Adrenal gland (tissue), 12 donors: Measurements from ENCODE around the gene EGLN2. TPM values are rescaled to one million over a fixed set of nuclear protein-coding genes. Genes with fewer than 3 reads are reported as not detected.
"Not testable (repeated sequence)": the region's sequence is repeated elsewhere in the genome, so short reads cannot be mapped to it uniquely, and the experiment has no call there.

Source experiments
- DNase-seq, 7 donors: peaks; one replicate each; pipeline ENCODE4 v3.0.0-alpha.2; 2019 to 2020
- H3K27ac ChIP-seq, 5 donors: fragments of 200-600 bp; sonication (generic) in 4 of 5; 1 replicate in 3 of 5; 2 replicates in 2 of 5; pipeline versions ENCODE4 v1.5.1 to v1.8.0; 2016 to 2020; ENCODE audit warnings: mild to moderate bottlenecking in 1 of 5
- H3K27me3 ChIP-seq: fragments of 200-600 bp; 2 replicates; pipeline ENCODE4 v1.8.0; 2021
- H3K36me3 ChIP-seq, 2 donors: fragments of 200-600 bp; replicated peaks in 1 of 2; 1 replicate in 1 of 2; 2 replicates in 1 of 2; pipeline versions ENCODE4 v1.5.1 to v1.8.0; 2018 to 2022
- H3K4me1 ChIP-seq, 2 donors: fragments of 200-600 bp; replicated peaks in 1 of 2; 1 replicate in 1 of 2; 2 replicates in 1 of 2; pipeline versions ENCODE4 v1.5.1 to v1.8.0; 2018 to 2021
- H3K4me3 ChIP-seq, 4 donors: fragments of 200-600 bp; sonication (generic) in 3 of 4; one replicate each; pipeline ENCODE4 v1.5.1; 2016 to 2018
- H3K9me3 ChIP-seq, 3 donors: fragments of 200-600 bp; sonication (generic) in 1 of 3; replicated peaks in 1 of 3; 1 replicate in 2 of 3; 2 replicates in 1 of 3; pipeline versions ENCODE4 v1.5.1 to v1.8.0; 2016 to 2021
- POLR2A ChIP-seq, 2 donors: fragments of 450-650 bp; IDR thresholded peaks; one replicate each; pipeline ENCODE4 v1.6.1; 2017; ENCODE audit warnings: antibody characterized with exemption in 2 of 2, mild to moderate bottlenecking in 2 of 2, moderate library complexity in 1 of 2
- WGBS, 4 donors: extraction: QIAGEN DNeasy Blood & Tissue Kit in 2 of 4; methylation state at CpG; one replicate each; pipeline versions ENCODE4 v1.1.5 to v1.1.7; 2013 to 2017; 5-methylcytosine and 5-hydroxymethylcytosine counted together
- intact Hi-C, 2 donors: fragments of 100-400 bp; cut with DNase I; formaldehyde crosslinking; loops; one replicate each; pipeline versions ENCODE4 v1.14.1 to v1.15.0; 2022 to 2023
- polyA plus RNA-seq, 3 donors: library from polyadenylated mRNA; stranded (reverse); fragments of 200-250 nt in 2 of 3; fragments of 350-450 nt in 1 of 3; fragmentation: Illumina TruSeq in 1 of 3; extraction: RNeasy Lipid Tissue Mini Kit (QIAGEN cat#74804) in 1 of 3; gene quantifications; one replicate each; pipeline ENCODE4 v1.2.3, GENCODE V29; 2013 to 2014
- total RNA-seq, 9 donors: library from RNA; depleted of rRNA in 4 of 9; stranded (reverse); fragments of >200 nt in 4 of 9; fragments of 120-200 nt in 1 of 9; fragmentation: NEBNext Ultra II Directional in 1 of 9; extraction: Animal tissue kit (Norgen Biotek cat#: 25700) in 1 of 9; gene quantifications; one replicate each; pipeline versions ENCODE4 v1.1.0 to v1.2.4, GENCODE V29; 2013 to 2023
- TF ChIP-seq, protein P1 (sequence below), 6 experiments: fragments of 450-650 bp in 4 of 6; fragments of 200-600 bp in 2 of 6; sonication (generic) in 1 of 6; IDR thresholded peaks; 1 replicate in 5 of 6; 2 replicates in 1 of 6; pipeline versions ENCODE4 v1.5.1 to v1.8.0; 2016 to 2021; ENCODE audit warnings: antibody characterized with exemption in 6 of 6, mild to moderate bottlenecking in 2 of 6, moderate library complexity in 1 of 6
- donor health status: healthy with polysubstance abuse.
- donor health status: Bipolar disorder and iron deficiency.
- donor health status: DM: yes; HTN: yes; CAD: no.
- donor health status: DM: no; HTN: no; CAD: no.
- donor health status: DM: no; HTN: no; CAD: no.
- donor health status: DM: yes; HTN: yes; CAD: no.

The EGLN2 gene
- total and polyA plus RNA-seq, 12 donors: 53.1 to 169 (median 104) TPM

DNA sequence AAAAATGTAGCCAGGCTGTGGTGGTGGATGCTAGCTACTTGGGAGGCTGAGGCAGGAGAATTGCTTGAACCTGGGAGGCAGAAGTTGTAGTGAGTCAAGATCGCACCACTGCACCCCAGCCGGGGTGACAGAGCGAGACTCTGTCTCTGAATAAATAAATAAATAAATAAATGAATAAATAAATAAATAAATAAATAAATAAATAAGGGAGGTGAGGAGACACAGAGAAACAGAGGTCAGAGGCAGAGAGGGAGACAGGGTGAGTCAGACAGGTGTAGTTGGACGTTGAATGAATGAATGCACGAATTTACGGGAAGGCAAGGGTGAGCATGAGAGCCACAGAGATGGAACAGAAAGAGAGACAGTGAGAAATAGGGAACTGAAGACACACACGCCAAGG is 17.9 kb upstream of the EGLN2 start:
- Histone ChIP-seq H3K27ac (no peak overlapping the region), H3K9me3 (no peaks in the 10 kb centered on the region), H3K4me3 (no peak overlapping the region), H3K27me3 (no peaks in the 10 kb centered on the region), H3K36me3 (no peaks in the 10 kb centered on the region), H3K4me1 (peaks cover 0 to 15% of the 10 kb centered on the region in 2 donors)
- WGBS, 4 donors: 92 to 97% (median 94%) methylated on average over 7 of the region's 7 CpGs
- no peak for TF ChIP-seq POLR2A (IDR thresholded peaks at IDR 0.05)
- TF ChIP-seq, protein P1, sequence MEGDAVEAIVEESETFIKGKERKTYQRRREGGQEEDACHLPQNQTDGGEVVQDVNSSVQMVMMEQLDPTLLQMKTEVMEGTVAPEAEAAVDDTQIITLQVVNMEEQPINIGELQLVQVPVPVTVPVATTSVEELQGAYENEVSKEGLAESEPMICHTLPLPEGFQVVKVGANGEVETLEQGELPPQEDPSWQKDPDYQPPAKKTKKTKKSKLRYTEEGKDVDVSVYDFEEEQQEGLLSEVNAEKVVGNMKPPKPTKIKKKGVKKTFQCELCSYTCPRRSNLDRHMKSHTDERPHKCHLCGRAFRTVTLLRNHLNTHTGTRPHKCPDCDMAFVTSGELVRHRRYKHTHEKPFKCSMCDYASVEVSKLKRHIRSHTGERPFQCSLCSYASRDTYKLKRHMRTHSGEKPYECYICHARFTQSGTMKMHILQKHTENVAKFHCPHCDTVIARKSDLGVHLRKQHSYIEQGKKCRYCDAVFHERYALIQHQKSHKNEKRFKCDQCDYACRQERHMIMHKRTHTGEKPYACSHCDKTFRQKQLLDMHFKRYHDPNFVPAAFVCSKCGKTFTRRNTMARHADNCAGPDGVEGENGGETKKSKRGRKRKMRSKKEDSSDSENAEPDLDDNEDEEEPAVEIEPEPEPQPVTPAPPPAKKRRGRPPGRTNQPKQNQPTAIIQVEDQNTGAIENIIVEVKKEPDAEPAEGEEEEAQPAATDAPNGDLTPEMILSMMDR (IDR thresholded peaks at IDR 0.05): no peak
- DNase-seq: no peak
- intact Hi-C loops: no loop called here

DNA sequence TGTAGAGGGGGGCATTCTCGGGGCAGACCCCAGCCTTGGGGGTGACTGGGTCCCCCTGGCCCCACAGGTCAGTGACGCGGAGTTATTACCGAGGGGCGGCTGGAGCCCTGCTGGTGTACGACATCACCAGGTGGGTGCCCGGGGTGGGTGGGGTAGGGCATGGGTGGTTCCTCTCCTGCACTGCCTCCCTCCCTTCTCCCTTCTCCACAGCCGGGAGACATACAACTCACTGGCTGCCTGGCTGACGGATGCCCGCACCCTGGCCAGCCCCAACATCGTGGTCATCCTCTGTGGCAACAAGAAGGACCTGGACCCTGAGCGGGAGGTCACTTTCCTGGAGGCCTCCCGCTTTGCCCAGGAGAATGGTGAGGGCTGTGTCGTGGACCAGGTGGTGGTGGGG is 15.3 kb upstream of the EGLN2 start:
- H3K27ac ChIP-seq: no peak overlapping the region
- TF ChIP-seq, protein P1 (IDR thresholded peaks at IDR 0.05): no peak
- TF ChIP-seq POLR2A (IDR thresholded peaks at IDR 0.05): no peak
- H3K9me3 ChIP-seq: no peaks in the 10 kb centered on the region
- intact Hi-C loops: no loop called here
- no peak overlapping the region for H3K4me3 ChIP-seq
- H3K4me1 ChIP-seq: peaks cover 0 to 6% of the 10 kb centered on the region in 2 donors
- no peak for DNase-seq
- no peaks in the 10 kb centered on the region for H3K27me3 ChIP-seq
- WGBS, 4 donors: 89 to 96% (median 93%) methylated on average over 2 to 14 of the region's 14 CpGs
- no peaks in the 10 kb centered on the region for H3K36me3 ChIP-seq

DNA sequence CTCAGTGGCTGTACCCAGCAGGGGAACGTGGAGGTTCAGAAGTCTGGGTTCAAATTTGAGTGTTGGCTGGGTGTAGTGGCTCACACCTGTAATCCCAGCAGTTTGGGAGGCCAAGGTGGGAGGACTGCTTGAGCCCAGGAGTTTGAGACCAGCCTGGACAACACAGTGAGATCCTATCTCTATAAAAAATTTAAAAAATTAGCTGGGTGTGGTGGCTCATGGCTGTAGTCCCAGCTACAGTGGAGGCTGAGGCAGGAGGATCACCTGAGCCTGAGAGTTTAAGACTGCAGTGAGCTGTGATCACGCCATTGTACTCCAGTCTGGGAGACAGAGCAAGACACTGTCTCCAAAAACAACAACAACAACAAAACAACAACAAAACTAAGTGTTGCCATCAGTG is 14.8 kb upstream of the EGLN2 start:
- intact Hi-C loops, DNase-seq, H3K4me1 ChIP-seq, H3K36me3 ChIP-seq, H3K4me3 ChIP-seq, H3K27ac ChIP-seq, H3K9me3 ChIP-seq, H3K27me3 ChIP-seq: not testable (repeated sequence)
- WGBS, 4 donors: 90 to 98% (median 94%) methylated on average over 2 of the region's 2 CpGs

DNA sequence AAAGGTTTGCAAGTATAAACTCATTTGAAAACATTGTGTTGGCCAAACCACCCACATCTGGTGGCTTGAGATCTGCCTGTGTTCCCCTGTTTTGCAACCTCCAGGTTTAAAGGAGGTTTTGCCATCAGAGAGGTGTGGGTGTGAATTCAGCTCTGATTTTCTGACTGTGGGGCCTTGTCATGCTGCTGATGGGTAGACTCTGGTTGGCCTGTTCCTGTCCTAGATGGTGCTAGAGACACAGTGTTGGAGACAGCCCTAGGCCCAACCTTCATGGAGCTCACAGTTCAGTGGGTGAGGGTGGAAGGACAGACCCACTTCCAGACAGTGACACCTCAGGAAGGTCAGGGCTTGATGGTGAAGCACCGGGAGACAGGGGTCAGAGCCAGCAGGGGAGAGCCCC is 13.5 kb upstream of the EGLN2 start:
- peaks cover 0 to 9% of the 10 kb centered on the region in 2 donors for H3K36me3 ChIP-seq
- H3K27me3 ChIP-seq: no peaks in the 10 kb centered on the region
- no peak for DNase-seq
- intact Hi-C loops: no loop called here
- no peak overlapping the region for H3K27ac ChIP-seq
- no peak for TF ChIP-seq POLR2A (IDR thresholded peaks at IDR 0.05)
- TF ChIP-seq, protein P1 (IDR thresholded peaks at IDR 0.05): no peak
- no peaks in the 10 kb centered on the region for H3K4me1 ChIP-seq
- H3K9me3 ChIP-seq: no peaks in the 10 kb centered on the region
- no peak overlapping the region for H3K4me3 ChIP-seq
- WGBS, 4 donors: 27 to 32% methylated on average over 1 of the region's 1 CpG; no CpG with 5 or more reads in 2 of the 4 donors
